Heart left ventricle (tissue), 16 donors: ENCODE results near the gene COQ8A. TPM values are rescaled to one million over a fixed set of nuclear protein-coding genes. Genes with fewer than 3 reads are reported as not detected.
A peak's percentile ranks its signal among the peaks of the same experiment; 100 is the strongest.
"Not testable (repeated sequence)": the region's sequence is repeated elsewhere in the genome, so short reads cannot be mapped to it uniquely, and the experiment has no call there.

ENCODE experiments used
- ATAC-seq, 4 donors: fragments of 200-7000 bp; cut with Tn5 transposase; one replicate each; pipeline ENCODE4 v1.9.1; 2020 to 2022; ENCODE audit warnings: moderate library complexity in 4 of 4, mild to moderate bottlenecking in 3 of 4, moderate number of reproducible peaks in 1 of 4
- DNase-seq, 5 donors: peaks; one replicate each; pipeline ENCODE4 v3.0.0-alpha.2; 2020
- H3K27ac ChIP-seq, 12 donors: fragments of 200-600 bp; sonication (generic) in 4 of 12; one replicate each; pipeline versions ENCODE4 v1.5.0 to v1.8.0; 2016 to 2022; ENCODE audit warnings: mild to moderate bottlenecking in 2 of 12
- H3K27me3 ChIP-seq, 9 donors: fragments of 200-600 bp; sonication (generic) in 2 of 9; one replicate each; pipeline versions ENCODE4 v1.5.1 to v1.8.0; 2016 to 2022; ENCODE audit warnings: mild to moderate bottlenecking in 3 of 9
- H3K36me3 ChIP-seq, 9 donors: fragments of 200-600 bp; sonication (generic) in 2 of 9; one replicate each; pipeline versions ENCODE4 v1.5.0 to v1.8.0; 2018 to 2022; ENCODE audit warnings: mild to moderate bottlenecking in 2 of 9
- H3K4me1 ChIP-seq, 12 donors: fragments of 200-600 bp; sonication (generic) in 4 of 12; one replicate each; pipeline versions ENCODE4 v1.5.0 to v1.8.0; 2016 to 2022; ENCODE audit warnings: mild to moderate bottlenecking in 3 of 12
- H3K4me3 ChIP-seq, 12 donors: fragments of 200-600 bp; sonication (generic) in 4 of 12; one replicate each; pipeline versions ENCODE4 v1.5.0 to v1.8.0; 2017 to 2022; ENCODE audit warnings: mild to moderate bottlenecking in 9 of 12, moderate library complexity in 4 of 12
- H3K9me3 ChIP-seq, 12 donors: fragments of 200-600 bp; sonication (generic) in 4 of 12; one replicate each; pipeline versions ENCODE4 v1.5.0 to v1.8.0; 2016 to 2022; ENCODE audit warnings: mild to moderate bottlenecking in 1 of 12
- CTCF ChIP-seq, 12 donors: fragments of 200-600 bp; sonication (generic) in 4 of 12; IDR thresholded peaks; one replicate each; pipeline versions ENCODE4 v1.5.0 to v1.8.0; 2018 to 2022; ENCODE audit warnings: antibody characterized with exemption in 12 of 12, mild to moderate bottlenecking in 5 of 12
- POLR2A ChIP-seq, 2 donors: fragments of 450-650 bp; IDR thresholded peaks; one replicate each; pipeline ENCODE4 v1.6.1; 2017; ENCODE audit warnings: antibody characterized with exemption in 2 of 2, mild to moderate bottlenecking in 2 of 2, moderate library complexity in 2 of 2
- WGBS, 4 donors: extraction: QIAGEN DNeasy Blood & Tissue Kit in 2 of 4; methylation state at CpG; one replicate each; pipeline versions ENCODE4 v1.1.5 to v1.1.7; 2013 to 2018; 5-methylcytosine and 5-hydroxymethylcytosine counted together
- intact Hi-C, 10 donors: fragments of 100-400 bp; cut with DNase I; formaldehyde crosslinking; loops; one replicate each; pipeline versions ENCODE4 v1.11.1 to v1.14.2; 2022
- polyA plus RNA-seq, 2 donors: library from polyadenylated mRNA; stranded (reverse); fragments of 200-250 nt; gene quantifications; one replicate each; pipeline ENCODE4 v1.2.3, GENCODE V29; 2013
- total RNA-seq, 9 donors: library from RNA; depleted of rRNA in 2 of 9; stranded (reverse); fragments of >200 nt in 2 of 9; fragmentation: NEBNext Ultra II Directional in 3 of 9; extraction: Animal tissue kit (Norgen Biotek cat#: 25700) in 3 of 9; gene quantifications; one replicate each; pipeline versions ENCODE4 v1.1.0 to v1.2.4, GENCODE V29; 2016 to 2023
- donor health status: ischemic (EF 13 %, LVEDD 7.1; RV severe dilation, severe dysfunction).
- donor health status: healthy with polysubstance abuse.
- donor health status: DM: no; HTN: yes; CAD: no.
- donor health status: DM: no; HTN: no; CAD: no.
- donor health status: ischemic (EF 25% LVEDD 6.9; RV normal size, moderate dysfunction).
- donor health status: ischemic (EF 25% LVEDD 5.7; RV mildly dilated, moderate dysfunction).
- donor health status: healthy.
- donor health status: DM: yes; HTN: yes; CAD: no.
- donor health status: ischemic (EF 35%, LVEDD 5.7; RV mildly dilated, moderate dysfunction).
- donor health status: nonischemic (EF 11% LVEDD 7.7; RV severe dilation, severe dysfunction).
- donor health status: DM: yes; HTN: yes; CAD: no.
- donor health status: PGD.
- donor health status: ischemic (EF 29% LVEDD 5.4; RV normal size, mild dysfunction).
- donor health status: nonischemic (EF 23%, LVEDD 6.1; RV moderate dilation, normal function).

The COQ8A gene
- total and polyA plus RNA-seq, 11 donors: 141 to 915 (median 269) TPM

GRCh38 chr1:226919587-226919986 lies 20.5 kb upstream of the COQ8A start:
- H3K4me3 ChIP-seq: no peak overlapping the region
- no peaks in the 10 kb centered on the region for H3K27me3 ChIP-seq
- intact Hi-C loops: loop anchor here in 7 of 10 donors (5.0 to 10.0 kb wide), 5 partner anchors 55 to 525 kb away; partner anchors contain the start of gene CDC42BPA (in 1 of the 7)
- no peak for DNase-seq
- peaks cover 0 to 44% (median 6%) of the 10 kb centered on the region in 12 donors for H3K4me1 ChIP-seq
- TF ChIP-seq POLR2A (IDR thresholded peaks at IDR 0.05) (no peak), CTCF (IDR thresholded peaks at IDR 0.05) (no peak)
- peak overlapping the region; percentile 81 to 96 (median 86) for H3K27ac ChIP-seq
- peaks cover 0 to 18% (median 0%) of the 10 kb centered on the region in 9 donors for H3K36me3 ChIP-seq
- no peak for ATAC-seq
- H3K9me3 ChIP-seq: no peaks in the 10 kb centered on the region
- 70 to 77% (median 72%) methylated on average over 5 of the region's 5 CpGs for WGBS, 4 donors

- intact Hi-C loops: loop anchor here in 7 of 10 donors (1.0 to 10.0 kb wide), 10 partner anchors 19 to 525 kb away; partner anchors contain the start of genes CDC42BPA (in 1 of the 7) and COQ8A (in 1 of the 7)
- TF ChIP-seq POLR2A (IDR thresholded peaks at IDR 0.05) (no peak), CTCF (IDR thresholded peaks at IDR 0.05) (no peak)
- no peak overlapping the region for H3K4me3 ChIP-seq
- peak overlapping the region; percentile 81 to 96 (median 86) for H3K27ac ChIP-seq
- H3K4me1 ChIP-seq: peaks cover 0 to 42% (median 5%) of the 10 kb centered on the region in 12 donors
- H3K9me3 ChIP-seq: no peaks in the 10 kb centered on the region
- DNase-seq (no peak), ATAC-seq (peak in 2 of 4 donors; percentile 13 to 18)
- H3K27me3 ChIP-seq: no peaks in the 10 kb centered on the region
- 39 to 64% (median 57%) methylated on average over 1 of the region's 1 CpG for WGBS, 4 donors
- H3K36me3 ChIP-seq: peaks cover 0 to 18% (median 0%) of the 10 kb centered on the region in 9 donors
Observed at GRCh38 chr1:226919995-226920394, 20.1 kb upstream of the COQ8A start.

- peak; percentile 95 to 97 (median 97) for ATAC-seq
- 32 to 63% (median 45%) methylated on average over 2 of the region's 2 CpGs for WGBS, 4 donors
- no peaks in the 10 kb centered on the region for H3K9me3 ChIP-seq
- H3K4me3 ChIP-seq: no peak overlapping the region
- H3K36me3 ChIP-seq: peaks cover 0 to 18% (median 0%) of the 10 kb centered on the region in 9 donors
- DNase-seq: peak; percentile 76 to 93 (median 80)
- intact Hi-C loops: loop anchor here in 4 of 10 donors (1.0 to 5.0 kb wide), 6 partner anchors 18 to 67 kb away; partner anchors contain the start of gene COQ8A (in 1 of the 4)
- TF ChIP-seq POLR2A (IDR thresholded peaks at IDR 0.05): no peak
- TF ChIP-seq CTCF (IDR thresholded peaks at IDR 0.05): no peak
- peaks cover 0 to 37% (median 5%) of the 10 kb centered on the region in 12 donors for H3K4me1 ChIP-seq
- no peaks in the 10 kb centered on the region for H3K27me3 ChIP-seq
- peak overlapping the region; percentile 81 to 96 (median 86) for H3K27ac ChIP-seq
Observed at GRCh38 chr1:226920446-226920894, 19.6 kb upstream of the COQ8A start.

GRCh38 chr1:226921504-226921903 lies 18.6 kb upstream of the COQ8A start:
- H3K36me3 ChIP-seq: peaks cover 0 to 18% (median 0%) of the 10 kb centered on the region in 9 donors
- 51 to 64% (median 59%) methylated on average over 3 to 5 of the region's 5 CpGs for WGBS, 4 donors
- peaks cover 0 to 35% (median 5%) of the 10 kb centered on the region in 12 donors for H3K4me1 ChIP-seq
- H3K4me3 ChIP-seq: no peak overlapping the region
- H3K27ac ChIP-seq: peak overlapping the region; percentile 3 to 96 (median 82)
- TF ChIP-seq CTCF (IDR thresholded peaks at IDR 0.05): no peak
- TF ChIP-seq POLR2A (IDR thresholded peaks at IDR 0.05): no peak
- H3K27me3 ChIP-seq: no peaks in the 10 kb centered on the region
- intact Hi-C loops: loop anchor here in 4 of 10 donors (2.0 to 5.0 kb wide), 5 partner anchors 17 to 66 kb away; no protein-coding TSS in a partner anchor
- DNase-seq (no peak), ATAC-seq (peak in 2 of 4 donors; percentile 8 to 28)
- no peaks in the 10 kb centered on the region for H3K9me3 ChIP-seq

- WGBS, 4 donors: 88 to 97% (median 96%) methylated on average over 5 of the region's 5 CpGs
- H3K27ac ChIP-seq, H3K36me3 ChIP-seq, H3K4me3 ChIP-seq, ATAC-seq, H3K27me3 ChIP-seq, intact Hi-C loops, H3K4me1 ChIP-seq, DNase-seq: not testable (repeated sequence)
- H3K9me3 ChIP-seq: peaks cover 0 to 13% (median 7%) of the 10 kb centered on the region in 12 donors
Observed at GRCh38 chr1:226929260-226930111, 10.6 kb upstream of the COQ8A start.
